ENCODE data around the gene KLHL5.
"Not testable (repeated sequence)": the region's sequence is repeated elsewhere in the genome, so short reads cannot be mapped to it uniquely, and the experiment has no call there.

Gene KLHL5

GRCh38 chr4:39062094-39062769 is at the start of gene KLHL5:
Gene KLHL5, plus strand, starts transcription at chr4:39062232. Its CDS starts 421 bp downstream, at chr4:39062653.
- peak; percentile 48 for DNase-seq (ENCODE audit: low spot score)

GRCh38 chr4:39014028-39014427 is 48.0 kb upstream of the KLHL5 start:
- DNase-seq (ENCODE audit: low spot score), result no peak

- no peak for DNase-seq (ENCODE audit: low spot score)
Measured at GRCh38 chr4:39020130-39020529, 41.9 kb upstream of the KLHL5 start.

GRCh38 chr4:39021631-39022030 is 40.4 kb upstream of the KLHL5 start:
- DNase-seq (ENCODE audit: low spot score), result no peak

GRCh38 chr4:39022241-39022640 is 39.8 kb upstream of the KLHL5 start:
- no peak for DNase-seq (ENCODE audit: low spot score)

GRCh38 chr4:39023059-39023458 is 39.0 kb upstream of the KLHL5 start:
- no peak for DNase-seq (ENCODE audit: low spot score)

GRCh38 chr4:39024311-39024865 is 37.6 kb upstream of the KLHL5 start:
- DNase-seq (ENCODE audit: low spot score), result no peak

GRCh38 chr4:39025552-39026085 is 36.4 kb upstream of the KLHL5 start:
- DNase-seq (ENCODE audit: low spot score), result no peak

- no peak for DNase-seq (ENCODE audit: low spot score)
Measured at GRCh38 chr4:39026096-39026495, 35.9 kb upstream of the KLHL5 start.

GRCh38 chr4:39029752-39030694 is 32.0 kb upstream of the KLHL5 start:
- DNase-seq (ENCODE audit: low spot score), result no peak

- DNase-seq (ENCODE audit: low spot score), result no peak
Measured at GRCh38 chr4:39030725-39031124, 31.3 kb upstream of the KLHL5 start.

- DNase-seq (ENCODE audit: low spot score), result not testable (repeated sequence)
Measured at GRCh38 chr4:39031590-39032020, 30.4 kb upstream of the KLHL5 start.

- DNase-seq (ENCODE audit: low spot score), result no peak
Measured at GRCh38 chr4:39032218-39033085, 29.6 kb upstream of the KLHL5 start, which contains the start of gene TMEM156. Gene TMEM156, minus strand, starts transcription at chr4:39032409. Its CDS starts 96 bp downstream, at chr4:39032313.

GRCh38 chr4:39036172-39036571 is 25.9 kb upstream of the KLHL5 start:
- no peak for DNase-seq (ENCODE audit: low spot score)

GRCh38 chr4:39037491-39037825 is 24.6 kb upstream of the KLHL5 start:
- no peak for DNase-seq (ENCODE audit: low spot score)

GRCh38 chr4:39037941-39038340 is 24.1 kb upstream of the KLHL5 start:
- no peak for DNase-seq (ENCODE audit: low spot score)

- DNase-seq (ENCODE audit: low spot score), result no peak
Measured at GRCh38 chr4:39039108-39039507, 22.9 kb upstream of the KLHL5 start.

GRCh38 chr4:39042366-39042765 is 19.7 kb upstream of the KLHL5 start:
- DNase-seq (ENCODE audit: low spot score), result no peak

- DNase-seq (ENCODE audit: low spot score), result peak; percentile 49
Measured at GRCh38 chr4:39043058-39043860, 18.8 kb upstream of the KLHL5 start.

- peak; percentile 56 for DNase-seq (ENCODE audit: low spot score)
Measured at GRCh38 chr4:39043861-39044363, 18.1 kb upstream of the KLHL5 start.

All from cerebellar cortex (tissue), 1 donor.